H9 (cell line): Measurements from ENCODE around the gene MRPS27. TPM values are rescaled to one million over a fixed set of nuclear protein-coding genes. Genes with fewer than 3 reads are reported as not detected.

Experiments used
- DNase-seq: peaks from one replicate; pipeline ENCODE4 v3.0.0-alpha.2; 2017
- H2AFZ ChIP-seq: one replicate; pipeline ENCODE4 v1.6.1; 2013; ENCODE audit warnings: mild to moderate bottlenecking, low read length, control low read depth, moderate library complexity
- H2AK5ac ChIP-seq: 2 replicates; pipeline ENCODE4 v1.6.1; 2013; ENCODE audit warnings: low read length, control low read depth, mixed read lengths; ENCODE audit not compliant: insufficient read length
- H2BK120ac ChIP-seq: one replicate; pipeline ENCODE4 v1.6.1; 2013; ENCODE audit warnings: low read depth, mild to moderate bottlenecking, low read length, control low read depth, inconsistent platforms; ENCODE audit not compliant: poor library complexity, severe bottlenecking
- H2BK12ac ChIP-seq: 2 replicates; pipeline ENCODE4 v1.6.1; 2013; ENCODE audit warnings: low read length, control low read depth, mixed read lengths, low read depth; ENCODE audit not compliant: insufficient read length
- H2BK15ac ChIP-seq: 2 replicates; pipeline ENCODE4 v1.6.1; 2013; ENCODE audit warnings: low read depth, low read length, control low read depth
- H2BK20ac ChIP-seq: one replicate; pipeline ENCODE4 v1.6.1; 2013; ENCODE audit warnings: low read depth, mild to moderate bottlenecking, low read length, control low read depth, inconsistent platforms; ENCODE audit not compliant: poor library complexity, severe bottlenecking
- H2BK5ac ChIP-seq: 2 replicates; pipeline ENCODE4 v1.6.1; 2013; ENCODE audit warnings: low read length, control low read depth, mixed read lengths; ENCODE audit not compliant: insufficient read length
- H3K14ac ChIP-seq: 2 replicates; pipeline ENCODE4 v1.6.1; 2013; ENCODE audit warnings: low read length, control low read depth; ENCODE audit not compliant: insufficient read depth
- H3K18ac ChIP-seq: 2 replicates; pipeline ENCODE4 v1.6.1; 2013; ENCODE audit warnings: low read depth, mild to moderate bottlenecking, mixed read lengths, low read length, control low read depth; ENCODE audit not compliant: insufficient read length
- H3K23ac ChIP-seq: 2 replicates; pipeline ENCODE4 v1.6.1; 2013; ENCODE audit warnings: low read length, control low read depth, mixed read lengths, low read depth; ENCODE audit not compliant: insufficient read length
- H3K23me2 ChIP-seq: 2 replicates; pipeline ENCODE4 v1.6.1; 2013; ENCODE audit warnings: low read depth, mild to moderate bottlenecking, mixed read lengths, low read length, control low read depth; ENCODE audit not compliant: insufficient read length, poor library complexity, severe bottlenecking
- H3K27ac ChIP-seq: 2 replicates; pipeline ENCODE4 v1.5.1; 2013; ENCODE audit warnings: low read length, control low read depth, mixed read lengths, low read depth; ENCODE audit not compliant: insufficient read length
- H3K27me3 ChIP-seq: 2 replicates; pipeline ENCODE4 v1.6.1; 2013; ENCODE audit warnings: low read length, control low read depth, inconsistent platforms; ENCODE audit not compliant: insufficient read depth
- H3K4ac ChIP-seq: 2 replicates; pipeline ENCODE4 v1.6.1; 2013; ENCODE audit warnings: low read depth, mild to moderate bottlenecking, control low read depth, inconsistent platforms, low read length, moderate library complexity
- H3K4me1 ChIP-seq: 2 replicates; pipeline ENCODE4 v1.6.1; 2013; ENCODE audit warnings: low read length, control low read depth, inconsistent platforms; ENCODE audit not compliant: insufficient read depth
- H3K4me2 ChIP-seq: 2 replicates; pipeline ENCODE4 v1.6.1; 2013; ENCODE audit warnings: low read length, control low read depth, mixed read lengths; ENCODE audit not compliant: insufficient read length, insufficient read depth
- H3K56ac ChIP-seq: 2 replicates; pipeline ENCODE4 v1.6.1; 2013; ENCODE audit warnings: low read depth, mild to moderate bottlenecking, mixed read lengths, low read length, control low read depth; ENCODE audit not compliant: insufficient read length
- H3K79me1 ChIP-seq: 2 replicates; pipeline ENCODE4 v1.6.1; 2013; ENCODE audit warnings: low read depth, mild to moderate bottlenecking, moderate library complexity, low read length, control low read depth, inconsistent platforms; ENCODE audit not compliant: insufficient read depth, poor library complexity, severe bottlenecking
- H3K79me2 ChIP-seq: 2 replicates; pipeline ENCODE4 v1.6.1; 2013; ENCODE audit warnings: low read length, control low read depth, inconsistent platforms; ENCODE audit not compliant: insufficient read depth
- H3K9ac ChIP-seq: 2 replicates; pipeline ENCODE4 v1.6.1; 2013; ENCODE audit warnings: low read length, control low read depth, mixed read lengths; ENCODE audit not compliant: insufficient read length; ENCODE audit errors: extremely low read depth
- H3K9me3 ChIP-seq: one replicate; pipeline ENCODE4 v1.6.1; 2013; ENCODE audit warnings: low read depth, low read length, inconsistent platforms; ENCODE audit not compliant: control insufficient read depth
- H3T11ph ChIP-seq: one replicate; pipeline ENCODE4 v1.6.1; 2013; ENCODE audit warnings: mild to moderate bottlenecking, low read length, control low read depth, inconsistent platforms
- H4K20me1 ChIP-seq: one replicate; pipeline ENCODE4 v1.6.1; 2013; ENCODE audit not compliant: control insufficient read depth, insufficient read length, insufficient read depth
- H4K5ac ChIP-seq: 2 replicates; pipeline ENCODE4 v1.6.1; 2013; ENCODE audit warnings: low read depth, mild to moderate bottlenecking, mixed read lengths, low read length, control low read depth; ENCODE audit not compliant: insufficient read length
- H4K8ac ChIP-seq: replicated peaks from 2 replicates; pipeline ENCODE4 v1.6.1; 2013; ENCODE audit warnings: low read length, control low read depth, mixed read lengths, low read depth; ENCODE audit not compliant: insufficient read length
- H4K91ac ChIP-seq: 2 replicates; pipeline ENCODE4 v1.6.1; 2013; ENCODE audit warnings: low read depth, mild to moderate bottlenecking, moderate library complexity, mixed read lengths, low read length, control low read depth; ENCODE audit not compliant: insufficient read length
- H3K27ac Mint-ChIP-seq, 3 experiments: 2 replicates in 2 of 3; 3 replicates in 1 of 3; pipeline ENCODE4 v1.8.0; 2020 to 2021; ENCODE audit warnings: mixed read lengths in 3 of 3, mild to moderate bottlenecking in 1 of 3, moderate library complexity in 1 of 3
- H3K27me3 Mint-ChIP-seq: 2 replicates; pipeline ENCODE4 v1.8.0; 2021; ENCODE audit warnings: low read depth, mild to moderate bottlenecking, moderate library complexity, mixed read lengths
- H3K36me3 Mint-ChIP-seq, 3 experiments: 2 replicates in 2 of 3; 3 replicates in 1 of 3; pipeline ENCODE4 v1.8.0; 2020 to 2021; ENCODE audit warnings: low read depth in 3 of 3, mixed read lengths in 3 of 3; ENCODE audit not compliant: insufficient read depth in 1 of 3
- H3K4me1 Mint-ChIP-seq, 2 experiments: 2 replicates each; pipeline ENCODE4 v1.8.0; 2020; ENCODE audit warnings: mixed read lengths in 2 of 2
- H3K4me3 Mint-ChIP-seq, 2 experiments: 2 replicates in 1 of 2; 3 replicates in 1 of 2; pipeline ENCODE4 v1.8.0; 2020 to 2021; ENCODE audit warnings: mild to moderate bottlenecking in 2 of 2, mixed read lengths in 2 of 2, moderate library complexity in 1 of 2
- H3K9me3 Mint-ChIP-seq, 2 experiments: 2 replicates in 1 of 2; 3 replicates in 1 of 2; pipeline ENCODE4 v1.8.0; 2020; ENCODE audit warnings: mild to moderate bottlenecking in 2 of 2, mixed read lengths in 2 of 2, moderate library complexity in 1 of 2
- WGBS: extraction: QIAGEN DNeasy Blood & Tissue Kit; methylation state at CpG from one replicate; pipeline ENCODE4 v1.1.7; 2013; ENCODE audit warnings: missing lambda C conversion rate, low lambda C conversion rate, mixed read lengths; ENCODE audit not compliant: insufficient read length; ENCODE audit errors: extremely low coverage; 5-methylcytosine and 5-hydroxymethylcytosine counted together
- microRNA-seq: library from miRNA; unstranded; fragments of <30 nt; microRNA quantifications from one replicate; pipeline ENCODE4, GENCODE V29; 2020; ENCODE audit warnings: borderline microRNAs expressed
- total RNA-seq: library from RNA; stranded (reverse); gene quantifications from 2 replicates; pipeline ENCODE4 v1.2.1, GENCODE V29; 2021
- TF ChIP-seq, protein P1 (sequence below): fragments of 200-600 bp; sonication (generic); conservative IDR thresholded peaks from 3 replicates; pipeline ENCODE4 v1.8.0; 2021; ENCODE audit warnings: antibody characterized with exemption, mild to moderate bottlenecking

MRPS27 gene
- total RNA-seq, 1 experiment from 2014 or later = 83.3 TPM

DNA sequence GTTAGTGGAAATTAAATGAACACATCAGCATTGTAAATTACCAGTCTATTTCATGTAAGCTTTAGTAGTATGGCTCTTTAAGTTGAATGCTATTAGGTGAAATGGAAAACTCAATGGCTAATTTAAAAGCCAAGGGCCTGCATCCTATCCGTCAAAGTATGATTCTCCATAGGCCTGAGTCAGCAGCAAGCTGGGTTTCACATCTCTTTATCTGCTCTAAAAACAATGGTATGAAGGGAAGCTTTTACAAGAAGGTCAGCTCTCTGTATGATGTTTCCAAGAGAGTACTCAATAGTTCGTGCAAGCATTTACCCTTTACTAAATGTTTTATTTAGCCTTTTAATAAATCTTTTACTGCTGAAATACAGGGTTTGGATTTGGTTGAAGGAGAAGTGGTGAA, 149.9 kb downstream of the MRPS27 start:
- no peaks in the 10 kb centered on the region for H3K27me3 Mint-ChIP-seq
- Histone ChIP-seq H3K9me3 (no peaks in the 10 kb centered on the region), H3K9ac (no peak overlapping the region), H4K5ac (no peak overlapping the region), H3K56ac (no peak overlapping the region), H2BK20ac (no peak overlapping the region), H3T11ph (no peak overlapping the region), H2AFZ (no peak overlapping the region), H2BK5ac (no peak overlapping the region), H3K4ac (no peak overlapping the region), H2BK15ac (no peak overlapping the region), H3K14ac (no peak overlapping the region), H3K79me1 (no peaks in the 10 kb centered on the region), H3K27me3 (no peaks in the 10 kb centered on the region), H3K4me2 (no peak overlapping the region), H3K79me2 (no peaks in the 10 kb centered on the region), H3K23me2 (no peaks in the 10 kb centered on the region), H3K18ac (no peak overlapping the region), H3K23ac (no peak overlapping the region), H3K27ac (no peak overlapping the region), H2AK5ac (no peak overlapping the region), H4K20me1 (no peaks in the 10 kb centered on the region), H2BK12ac (no peak overlapping the region), H2BK120ac (no peak overlapping the region), H4K8ac (no peak overlapping the region), H3K4me1 (peaks cover 14% of the 10 kb centered on the region; the same call in 1 of the 2 replicates), H4K91ac (no peak overlapping the region)
- H3K27ac Mint-ChIP-seq = no peak overlapping the region; a peak in 2 of 7 replicates
- TF ChIP-seq, protein P1, sequence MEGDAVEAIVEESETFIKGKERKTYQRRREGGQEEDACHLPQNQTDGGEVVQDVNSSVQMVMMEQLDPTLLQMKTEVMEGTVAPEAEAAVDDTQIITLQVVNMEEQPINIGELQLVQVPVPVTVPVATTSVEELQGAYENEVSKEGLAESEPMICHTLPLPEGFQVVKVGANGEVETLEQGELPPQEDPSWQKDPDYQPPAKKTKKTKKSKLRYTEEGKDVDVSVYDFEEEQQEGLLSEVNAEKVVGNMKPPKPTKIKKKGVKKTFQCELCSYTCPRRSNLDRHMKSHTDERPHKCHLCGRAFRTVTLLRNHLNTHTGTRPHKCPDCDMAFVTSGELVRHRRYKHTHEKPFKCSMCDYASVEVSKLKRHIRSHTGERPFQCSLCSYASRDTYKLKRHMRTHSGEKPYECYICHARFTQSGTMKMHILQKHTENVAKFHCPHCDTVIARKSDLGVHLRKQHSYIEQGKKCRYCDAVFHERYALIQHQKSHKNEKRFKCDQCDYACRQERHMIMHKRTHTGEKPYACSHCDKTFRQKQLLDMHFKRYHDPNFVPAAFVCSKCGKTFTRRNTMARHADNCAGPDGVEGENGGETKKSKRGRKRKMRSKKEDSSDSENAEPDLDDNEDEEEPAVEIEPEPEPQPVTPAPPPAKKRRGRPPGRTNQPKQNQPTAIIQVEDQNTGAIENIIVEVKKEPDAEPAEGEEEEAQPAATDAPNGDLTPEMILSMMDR = no peak
- no peaks in the 10 kb centered on the region for H3K9me3 Mint-ChIP-seq
- no peaks in the 10 kb centered on the region; a peak in 1 of 7 replicates for H3K36me3 Mint-ChIP-seq
- no peak for DNase-seq
- H3K4me3 Mint-ChIP-seq = no peak overlapping the region
- WGBS = no CpG with 5 or more reads among the region's 2 CpGs
- H3K4me1 Mint-ChIP-seq = peaks cover 51% of the 10 kb centered on the region in 2 experiments

Small RNAs within 50 kb of the gene (microRNA-seq; reads per million reads assigned to microRNA genes)
- not detected for gene MIR4803

Other genes with a start within 250 kb of the MRPS27 start
- gene MAP1B, start 212.8 kb downstream of the MRPS27 start, total RNA-seq = 67.1 and 67.5 TPM in 2 replicates
- gene PTCD2, start 133 bp upstream of the MRPS27 start, total RNA-seq = 12.7 and 12.9 TPM in 2 replicates
- gene ZNF366, start 187.2 kb upstream of the MRPS27 start, total RNA-seq = not detected in 2 replicates